AML-193 (cell line): ENCODE measurements around the gene PTPN13.

ENCODE experiments used
- DNase-seq, 2 experiments: peaks; one replicate each; lab custom pipeline; 2025; lab: John Stamatoyannopoulos, UW

PTPN13 gene, protein sequence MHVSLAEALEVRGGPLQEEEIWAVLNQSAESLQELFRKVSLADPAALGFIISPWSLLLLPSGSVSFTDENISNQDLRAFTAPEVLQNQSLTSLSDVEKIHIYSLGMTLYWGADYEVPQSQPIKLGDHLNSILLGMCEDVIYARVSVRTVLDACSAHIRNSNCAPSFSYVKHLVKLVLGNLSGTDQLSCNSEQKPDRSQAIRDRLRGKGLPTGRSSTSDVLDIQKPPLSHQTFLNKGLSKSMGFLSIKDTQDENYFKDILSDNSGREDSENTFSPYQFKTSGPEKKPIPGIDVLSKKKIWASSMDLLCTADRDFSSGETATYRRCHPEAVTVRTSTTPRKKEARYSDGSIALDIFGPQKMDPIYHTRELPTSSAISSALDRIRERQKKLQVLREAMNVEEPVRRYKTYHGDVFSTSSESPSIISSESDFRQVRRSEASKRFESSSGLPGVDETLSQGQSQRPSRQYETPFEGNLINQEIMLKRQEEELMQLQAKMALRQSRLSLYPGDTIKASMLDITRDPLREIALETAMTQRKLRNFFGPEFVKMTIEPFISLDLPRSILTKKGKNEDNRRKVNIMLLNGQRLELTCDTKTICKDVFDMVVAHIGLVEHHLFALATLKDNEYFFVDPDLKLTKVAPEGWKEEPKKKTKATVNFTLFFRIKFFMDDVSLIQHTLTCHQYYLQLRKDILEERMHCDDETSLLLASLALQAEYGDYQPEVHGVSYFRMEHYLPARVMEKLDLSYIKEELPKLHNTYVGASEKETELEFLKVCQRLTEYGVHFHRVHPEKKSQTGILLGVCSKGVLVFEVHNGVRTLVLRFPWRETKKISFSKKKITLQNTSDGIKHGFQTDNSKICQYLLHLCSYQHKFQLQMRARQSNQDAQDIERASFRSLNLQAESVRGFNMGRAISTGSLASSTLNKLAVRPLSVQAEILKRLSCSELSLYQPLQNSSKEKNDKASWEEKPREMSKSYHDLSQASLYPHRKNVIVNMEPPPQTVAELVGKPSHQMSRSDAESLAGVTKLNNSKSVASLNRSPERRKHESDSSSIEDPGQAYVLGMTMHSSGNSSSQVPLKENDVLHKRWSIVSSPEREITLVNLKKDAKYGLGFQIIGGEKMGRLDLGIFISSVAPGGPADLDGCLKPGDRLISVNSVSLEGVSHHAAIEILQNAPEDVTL (N-terminal part only)

GRCh38 chr4:86593688-86594558 lies at the start of gene PTPN13:
PTPN13 (plus strand) TSS chr4:86594315; CDS start chr4:86635257, 40,942 bp downstream.
- DNase-seq, result no peak

- no peak for DNase-seq
Observed at GRCh38 chr4:86547140-86547539, 47.0 kb upstream of the PTPN13 start.

DNA sequence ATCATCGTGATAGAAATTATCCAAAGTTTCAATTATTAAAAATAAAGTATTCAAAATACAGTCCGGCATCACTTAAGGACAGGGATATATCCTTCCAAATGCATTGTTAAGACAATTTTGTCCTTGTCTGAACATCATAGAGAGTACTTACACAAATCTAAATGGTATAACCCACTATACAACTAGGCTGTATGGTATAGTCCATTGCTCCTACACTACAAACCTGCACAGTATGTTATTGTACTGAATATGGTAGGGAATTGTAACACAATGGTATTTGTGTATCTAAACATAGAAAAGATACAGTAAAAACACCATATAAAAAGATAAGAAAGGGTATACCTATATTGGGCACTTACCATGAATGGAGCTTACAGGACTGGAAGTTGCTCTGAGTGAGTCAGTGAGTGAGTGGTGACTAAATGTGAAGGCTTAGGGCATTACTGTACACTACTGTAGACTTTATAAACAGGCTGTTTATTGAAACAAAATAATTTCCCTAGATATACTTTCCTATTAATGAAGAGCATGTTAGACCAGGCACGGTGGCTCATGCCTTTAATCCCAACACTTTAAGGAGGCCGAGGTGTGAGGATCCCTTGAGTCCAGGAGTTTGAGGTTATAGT lies 44.8 kb upstream of the PTPN13 start:
- no peak for DNase-seq

- DNase-seq, result no peak
Observed at GRCh38 chr4:86551387-86551786, 42.7 kb upstream of the PTPN13 start.

- DNase-seq, result peak; percentile 80 to 83
Observed at GRCh38 chr4:86554646-86555045, 39.5 kb upstream of the PTPN13 start.

DNA sequence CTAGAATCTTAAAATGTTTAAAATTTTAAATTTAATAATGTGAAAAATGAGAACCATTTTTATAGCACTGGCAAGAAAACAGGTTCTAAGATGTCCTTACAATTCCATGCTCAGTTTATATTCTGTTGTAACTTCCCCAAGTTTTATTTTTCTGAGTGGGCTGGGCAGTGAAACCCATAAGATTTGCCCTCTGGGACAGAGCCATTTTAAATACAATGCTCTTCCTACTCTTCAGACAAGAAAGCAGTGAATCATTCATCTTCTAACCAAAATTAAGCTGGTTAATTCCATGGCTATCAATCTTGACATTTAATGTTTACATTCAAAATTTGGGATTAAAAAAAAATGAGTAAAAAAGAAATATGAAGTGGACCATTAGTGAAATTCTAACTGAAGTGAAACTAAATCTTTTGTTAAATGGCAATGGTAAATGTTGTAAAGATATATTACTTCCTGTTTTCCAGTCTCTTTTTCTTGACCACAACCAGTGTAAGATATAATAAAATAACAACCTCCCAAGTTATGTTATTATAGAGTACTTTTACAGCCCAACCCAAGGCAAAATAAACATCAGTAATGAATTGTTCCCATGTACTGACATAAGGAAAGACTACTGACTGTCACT lies 37.2 kb upstream of the PTPN13 start:
- DNase-seq, result peak; percentile 28 to 43

- DNase-seq, result no peak
Observed at GRCh38 chr4:86557526-86557925, 36.6 kb upstream of the PTPN13 start.

DNA sequence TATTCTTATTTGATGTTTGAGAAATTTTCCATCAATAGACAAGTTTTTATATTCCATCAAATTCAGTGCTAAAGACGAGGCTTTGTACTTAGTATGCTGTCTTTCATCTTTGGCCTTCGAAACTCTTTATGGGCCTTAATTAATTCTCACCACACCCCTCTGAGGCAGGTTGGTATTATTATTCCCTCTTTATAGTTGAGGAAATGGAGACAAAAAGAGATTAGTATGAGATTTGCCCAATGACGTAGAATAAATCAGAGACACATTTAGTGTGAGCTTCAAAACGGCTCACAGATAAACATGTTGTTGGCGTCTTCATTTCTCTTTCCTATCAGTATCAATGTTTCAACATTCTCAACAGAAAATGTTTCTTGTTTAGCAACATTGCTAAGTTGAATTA lies 35.9 kb upstream of the PTPN13 start:
- no peak for DNase-seq

- no peak for DNase-seq
Observed at GRCh38 chr4:86558797-86559196, 35.3 kb upstream of the PTPN13 start.

DNA sequence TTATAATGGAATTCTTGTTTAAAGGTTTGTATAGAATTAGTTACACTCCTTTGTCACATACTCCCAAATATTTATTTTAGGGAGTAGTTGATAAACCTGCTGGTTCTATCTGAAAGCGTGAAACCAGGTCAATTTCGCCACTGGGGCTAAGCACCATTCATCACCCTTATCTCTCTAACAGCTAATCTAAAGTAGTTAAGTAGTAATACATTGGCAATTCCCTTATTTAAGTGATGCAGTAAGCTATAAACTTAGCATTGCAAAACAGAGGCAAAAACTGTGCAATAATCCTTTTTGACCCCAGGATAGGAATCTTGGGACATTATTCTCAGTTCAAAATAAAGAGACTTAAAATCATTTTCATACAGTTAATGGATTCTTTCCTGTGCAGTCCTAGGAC lies 33.7 kb upstream of the PTPN13 start:
- DNase-seq, result no peak

DNA sequence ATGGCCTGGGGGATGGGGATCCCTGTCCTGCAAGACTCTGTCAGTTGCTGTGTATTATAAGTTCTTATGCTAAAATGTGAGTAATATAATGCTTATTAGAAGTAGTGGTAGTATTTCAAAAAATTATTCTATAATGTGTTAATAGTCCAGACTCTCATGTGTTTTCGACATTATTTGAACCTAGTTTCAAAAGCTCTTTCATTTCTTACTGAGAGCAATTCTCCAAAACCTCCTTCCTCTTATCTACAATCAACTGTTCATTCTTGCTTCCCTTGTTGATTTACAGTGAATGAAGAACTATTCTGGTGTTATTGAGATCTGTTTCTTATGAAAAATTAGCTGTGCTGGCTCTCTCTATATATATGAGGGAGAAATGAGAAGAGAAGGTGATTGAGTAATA lies 32.9 kb upstream of the PTPN13 start:
- DNase-seq, result no peak

DNA sequence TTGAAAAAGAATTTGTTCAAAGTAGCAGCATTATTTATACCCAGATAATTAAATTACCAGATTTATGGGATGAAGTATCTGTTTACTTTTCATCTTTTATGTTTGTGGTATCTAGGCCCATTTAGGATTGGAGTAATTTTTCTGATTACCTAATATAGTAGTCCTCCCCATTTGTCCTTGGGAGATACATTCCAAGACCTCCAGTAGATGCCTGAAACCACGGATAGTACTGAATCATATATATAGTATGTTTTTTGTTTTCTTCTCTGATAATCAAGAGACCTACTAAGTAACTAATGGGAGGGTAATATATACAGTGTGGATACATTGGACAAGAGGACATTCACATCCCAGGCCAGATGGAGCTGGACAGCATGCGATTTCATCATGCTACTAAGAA lies 30.7 kb upstream of the PTPN13 start:
- no peak for DNase-seq

- DNase-seq, result no peak
Observed at GRCh38 chr4:86564795-86565194, 29.3 kb upstream of the PTPN13 start.

DNA sequence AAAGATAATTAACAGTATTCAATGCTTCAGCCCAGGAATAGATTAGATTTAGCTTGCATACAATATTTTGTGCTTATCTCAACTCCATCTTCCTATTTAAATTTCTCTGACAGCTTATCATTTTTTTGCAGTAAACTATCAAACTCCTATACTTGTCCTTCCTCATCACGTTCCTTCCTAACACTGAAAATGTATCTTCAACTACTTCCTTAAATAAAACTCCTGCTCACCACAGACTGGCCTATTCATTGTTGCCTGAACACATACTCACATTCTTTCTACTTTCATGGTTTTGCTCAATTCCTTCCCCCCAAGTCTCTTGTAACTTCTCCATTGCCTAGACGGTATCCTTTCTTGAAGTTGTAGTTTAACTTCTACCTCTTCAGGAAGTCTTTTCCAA lies 28.5 kb upstream of the PTPN13 start:
- DNase-seq, result peak; percentile 49 to 72

DNA sequence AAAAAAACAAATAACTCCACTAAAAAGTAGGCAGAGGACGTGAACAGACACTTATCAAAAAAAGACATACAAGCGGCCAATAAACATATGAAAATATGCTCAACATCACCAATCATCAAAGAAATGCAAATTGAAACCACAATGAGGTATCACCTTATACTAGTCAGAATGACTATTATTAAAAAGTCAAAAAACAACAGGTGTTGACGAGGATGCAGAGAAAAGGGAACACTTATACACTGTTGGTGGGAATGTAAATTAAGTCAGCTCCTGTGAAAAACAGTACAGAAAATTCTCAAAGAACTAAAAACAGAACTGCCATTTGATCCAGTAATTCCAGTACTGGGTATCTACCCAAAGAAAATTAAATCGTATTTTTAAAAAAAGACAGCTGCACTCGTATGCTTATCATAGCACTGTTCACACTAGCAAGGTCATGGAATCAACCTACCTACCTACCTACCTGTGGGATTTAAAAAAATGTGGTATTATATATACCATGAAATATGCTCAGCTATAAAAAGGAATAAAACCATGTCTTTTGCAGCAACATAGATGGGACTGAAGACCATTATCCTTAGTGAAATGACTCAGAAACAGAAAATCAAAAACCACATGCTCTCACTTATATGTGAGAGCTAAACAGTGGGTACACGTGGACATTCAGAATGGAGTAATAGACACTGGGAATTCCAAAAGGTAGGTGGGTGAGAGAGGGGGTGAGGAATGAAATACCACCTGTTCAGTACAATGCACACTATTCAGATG lies 24.8 kb upstream of the PTPN13 start:
- DNase-seq, result no peak

DNA sequence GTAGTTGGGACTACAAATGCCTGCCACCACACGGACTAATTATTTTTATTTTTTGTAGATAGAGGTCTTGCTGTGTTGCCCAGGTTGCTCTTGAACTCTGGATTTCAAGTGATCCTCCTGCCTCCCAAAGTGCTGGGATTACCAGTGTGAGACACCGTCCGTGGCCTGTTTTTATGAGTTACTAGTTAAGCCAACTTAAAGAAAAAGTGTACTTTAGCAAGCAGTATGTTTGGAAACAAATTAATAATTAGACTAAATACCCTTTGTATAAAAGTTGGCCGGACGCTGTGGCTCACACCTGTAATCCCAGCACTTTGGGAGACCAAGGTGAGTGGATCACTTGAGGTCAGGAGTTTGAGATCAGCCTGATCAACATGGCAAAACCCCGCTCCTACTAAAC lies 14.2 kb upstream of the PTPN13 start:
- DNase-seq, result no peak

DNA sequence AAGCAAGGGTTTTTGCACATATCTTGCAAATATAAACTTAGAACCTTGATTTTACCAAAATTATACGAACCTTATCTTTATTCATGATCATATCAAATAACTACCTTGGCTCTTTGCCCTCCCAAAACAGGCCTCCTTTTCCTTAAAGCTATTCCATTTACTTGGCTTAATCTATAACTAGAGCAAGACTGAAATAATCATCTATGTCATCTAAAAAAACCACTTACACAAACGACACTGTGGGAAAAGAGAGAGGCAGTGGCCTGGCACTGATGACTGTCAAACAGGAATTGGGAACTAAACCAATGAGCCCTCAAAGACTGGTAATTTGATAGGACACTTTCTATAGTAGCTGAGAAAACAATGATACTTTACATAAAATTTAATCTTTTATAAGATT lies 11.7 kb upstream of the PTPN13 start:
- DNase-seq, result no peak

- peak in 1 of 2 experiments; percentile 17 for DNase-seq
Observed at GRCh38 chr4:86586160-86586572, 7.9 kb upstream of the PTPN13 start.

GRCh38 chr4:86586626-86587380 lies 7.3 kb upstream of the PTPN13 start:
- DNase-seq, result peak; percentile 10 to 11
